ENCODE data around the gene UROC1.

GRCh38 chr3:126473292-126474168, 44.0 kb downstream of the UROC1 start:
- TF ChIP-seq CTCF (IDR thresholded peaks at IDR 0.05) (no peak), POLR2AphosphoS5 (IDR thresholded peaks at IDR 0.05) (no peak), POLR2A (IDR thresholded peaks at IDR 0.05) (no peak)

All from upper lobe of left lung (tissue), 4 donors.